Measurements from ENCODE around the gene PCDHGA9.

DNA sequence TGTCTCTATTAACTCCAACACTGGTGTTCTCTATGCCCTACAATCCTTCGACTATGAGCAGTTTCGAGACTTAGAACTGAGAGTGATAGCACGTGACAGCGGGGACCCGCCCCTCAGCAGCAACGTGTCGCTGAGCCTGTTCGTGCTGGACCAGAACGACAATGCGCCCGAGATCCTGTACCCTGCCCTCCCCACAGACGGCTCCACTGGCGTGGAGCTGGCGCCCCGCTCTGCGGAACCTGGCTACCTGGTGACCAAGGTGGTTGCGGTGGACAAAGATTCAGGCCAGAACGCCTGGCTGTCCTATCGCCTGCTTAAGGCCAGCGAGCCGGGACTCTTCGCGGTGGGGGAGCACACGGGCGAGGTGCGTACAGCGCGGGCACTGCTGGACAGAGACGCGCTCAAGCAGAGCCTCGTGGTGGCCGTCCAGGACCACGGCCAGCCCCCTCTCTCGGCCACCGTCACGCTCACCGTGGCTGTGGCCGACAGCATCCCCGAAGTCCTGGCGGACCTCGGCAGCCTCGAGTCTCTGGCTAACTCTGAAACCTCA, 20.2 kb downstream of the PCDHGA9 start:
- TF ChIP-seq, protein P1, sequence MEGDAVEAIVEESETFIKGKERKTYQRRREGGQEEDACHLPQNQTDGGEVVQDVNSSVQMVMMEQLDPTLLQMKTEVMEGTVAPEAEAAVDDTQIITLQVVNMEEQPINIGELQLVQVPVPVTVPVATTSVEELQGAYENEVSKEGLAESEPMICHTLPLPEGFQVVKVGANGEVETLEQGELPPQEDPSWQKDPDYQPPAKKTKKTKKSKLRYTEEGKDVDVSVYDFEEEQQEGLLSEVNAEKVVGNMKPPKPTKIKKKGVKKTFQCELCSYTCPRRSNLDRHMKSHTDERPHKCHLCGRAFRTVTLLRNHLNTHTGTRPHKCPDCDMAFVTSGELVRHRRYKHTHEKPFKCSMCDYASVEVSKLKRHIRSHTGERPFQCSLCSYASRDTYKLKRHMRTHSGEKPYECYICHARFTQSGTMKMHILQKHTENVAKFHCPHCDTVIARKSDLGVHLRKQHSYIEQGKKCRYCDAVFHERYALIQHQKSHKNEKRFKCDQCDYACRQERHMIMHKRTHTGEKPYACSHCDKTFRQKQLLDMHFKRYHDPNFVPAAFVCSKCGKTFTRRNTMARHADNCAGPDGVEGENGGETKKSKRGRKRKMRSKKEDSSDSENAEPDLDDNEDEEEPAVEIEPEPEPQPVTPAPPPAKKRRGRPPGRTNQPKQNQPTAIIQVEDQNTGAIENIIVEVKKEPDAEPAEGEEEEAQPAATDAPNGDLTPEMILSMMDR (IDR thresholded peaks at IDR 0.05 in 4 of 5, conservative IDR thresholded peaks at IDR 0.05 in 1 of 5) = no peak
- TF ChIP-seq POLR2A (IDR thresholded peaks at IDR 0.05) = no peak

All from gastrocnemius medialis (tissue), 4 donors.